ENCODE measurements around the gene PAOX. TPM values are rescaled to one million over a fixed set of nuclear protein-coding genes. Genes with fewer than 3 reads are reported as not detected.
"Not testable (repeated sequence)": the region's sequence is repeated elsewhere in the genome, so short reads cannot be mapped to it uniquely, and the experiment has no call there.

PAOX gene
- polyA plus RNA-seq, 1 experiment, result 3.1 TPM

DNA sequence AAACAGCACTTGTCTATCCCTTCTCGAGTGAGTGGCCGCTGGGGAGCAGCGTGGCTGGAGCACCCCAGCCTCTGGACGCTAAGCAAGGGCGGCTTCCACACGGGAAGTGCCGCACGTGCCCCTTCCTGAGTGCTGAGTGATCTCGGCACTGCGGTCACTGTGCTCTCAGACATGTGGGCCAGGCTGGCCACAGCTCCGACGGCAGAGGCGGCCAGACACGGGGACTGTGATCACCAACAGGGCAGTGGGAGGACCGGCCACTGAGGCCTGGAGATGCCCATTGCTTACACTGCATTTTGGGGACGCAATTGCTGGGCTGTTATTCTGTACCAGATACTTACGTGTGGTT is 13.0 kb upstream of the PAOX start:
- no peak overlapping the region for H3K27ac ChIP-seq (ENCODE audit: low read depth, low read length)
- CTCF ChIA-PET, result no interaction called here
- POLR2A ChIA-PET, result no interaction called here
- H3K9me3 ChIP-seq (ENCODE audit: control insufficient read depth, insufficient read depth, low read length), result no peaks in the 10 kb centered on the region
- DNase-seq (ENCODE audit: low read depth, low spot score), result no peak
- H3K27me3 ChIP-seq (ENCODE audit: control insufficient read depth, insufficient read depth, low read length), result no peaks in the 10 kb centered on the region
- TF ChIP-seq CTCF (IDR thresholded peaks at IDR 0.05; ENCODE audit: low read depth, low read length), result no peak
- no peak overlapping the region for H3K4me3 ChIP-seq (ENCODE audit: low read depth, low read length)

DNA sequence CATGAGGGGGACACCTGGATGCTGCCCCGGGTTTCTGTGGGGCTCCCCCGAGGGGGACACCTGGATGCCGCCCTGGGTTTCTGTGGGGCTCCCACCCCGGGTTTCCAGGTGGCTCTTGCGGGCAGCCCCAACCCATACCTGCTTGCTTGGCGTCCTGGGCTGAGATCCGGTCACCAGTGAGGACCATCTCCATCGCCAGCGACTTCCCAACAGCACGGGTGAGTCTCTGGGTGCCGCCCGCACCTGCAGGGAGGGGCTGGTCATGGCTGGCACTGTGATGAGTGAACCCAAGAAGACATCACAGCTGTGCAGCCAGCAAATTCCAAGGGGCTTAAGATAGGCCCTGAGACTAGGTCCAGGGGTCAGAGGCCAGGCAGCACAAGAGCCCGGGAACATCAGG is 12.3 kb upstream of the PAOX start:
- POLR2A ChIA-PET, result no interaction called here
- DNase-seq (ENCODE audit: low read depth, low spot score), result no peak
- TF ChIP-seq CTCF (IDR thresholded peaks at IDR 0.05; ENCODE audit: low read depth, low read length), result no peak
- H3K27ac ChIP-seq (ENCODE audit: low read depth, low read length), result no peak overlapping the region
- CTCF ChIA-PET, result interaction anchor here (2.7 kb wide), 1 partner anchor 37 kb away, joined by 15 read pairs; no protein-coding TSS in a partner anchor
- no peak overlapping the region for H3K4me3 ChIP-seq (ENCODE audit: low read depth, low read length)
- no peaks in the 10 kb centered on the region for H3K27me3 ChIP-seq (ENCODE audit: control insufficient read depth, insufficient read depth, low read length)
- no peaks in the 10 kb centered on the region for H3K9me3 ChIP-seq (ENCODE audit: control insufficient read depth, insufficient read depth, low read length)

DNA sequence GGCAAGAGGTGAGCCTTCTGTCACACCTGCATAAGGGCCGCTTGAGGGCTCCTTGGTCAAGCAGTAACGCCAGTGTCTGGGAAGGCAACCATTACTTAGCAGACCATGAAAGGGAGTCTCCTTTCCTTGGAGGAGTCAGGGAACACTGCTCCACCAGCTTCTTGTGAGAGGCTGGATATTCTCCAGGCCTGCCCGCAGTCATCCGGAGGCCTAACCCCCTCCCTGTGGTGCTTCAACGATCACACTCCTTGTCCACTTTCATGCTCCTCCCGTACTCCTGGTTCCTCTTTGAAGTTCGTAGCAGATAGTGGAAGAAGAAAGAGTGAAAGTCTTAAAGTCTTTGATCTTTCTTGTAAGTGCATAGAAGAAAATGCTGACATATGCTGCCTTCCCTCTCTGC is 11.6 kb upstream of the PAOX start:
- POLR2A ChIA-PET; H3K27ac ChIP-seq (ENCODE audit: low read depth, low read length); H3K9me3 ChIP-seq (ENCODE audit: control insufficient read depth, insufficient read depth, low read length); H3K4me3 ChIP-seq (ENCODE audit: low read depth, low read length); H3K27me3 ChIP-seq (ENCODE audit: control insufficient read depth, insufficient read depth, low read length); DNase-seq (ENCODE audit: low read depth, low spot score): not testable (repeated sequence)
- CTCF ChIA-PET, result interaction anchor here (2.7 kb wide), 1 partner anchor 38 kb away, joined by 15 read pairs; no protein-coding TSS in a partner anchor

DNA sequence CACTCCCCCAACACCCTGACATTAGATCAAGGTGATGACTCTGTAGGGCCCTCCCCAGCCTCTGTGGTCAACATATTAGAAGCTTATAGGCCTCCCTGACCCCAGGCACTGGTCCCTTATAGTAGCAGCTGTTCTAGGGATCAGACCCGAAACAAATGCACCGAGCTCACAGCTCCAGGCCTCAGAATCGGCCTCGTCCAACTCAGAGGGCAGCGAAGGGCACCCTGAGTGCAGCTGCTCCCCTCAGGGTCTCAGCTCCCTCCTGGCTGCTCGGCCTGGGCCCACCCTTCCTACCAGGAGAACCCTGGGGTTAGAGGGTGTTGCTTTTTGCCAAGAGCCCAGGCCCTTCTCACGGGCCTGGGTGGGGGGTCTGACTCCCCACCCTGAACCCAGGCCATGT is 10.9 kb upstream of the PAOX start:
- Histone ChIP-seq H3K27ac (ENCODE audit: low read depth, low read length) (no peak overlapping the region), H3K9me3 (ENCODE audit: control insufficient read depth, insufficient read depth, low read length) (no peaks in the 10 kb centered on the region), H3K27me3 (ENCODE audit: control insufficient read depth, insufficient read depth, low read length) (no peaks in the 10 kb centered on the region), H3K4me3 (ENCODE audit: low read depth, low read length) (no peak overlapping the region)
- TF ChIP-seq CTCF (IDR thresholded peaks at IDR 0.05; ENCODE audit: low read depth, low read length), result no peak
- ChIA-PET POLR2A (no interaction called here), CTCF (interaction anchor here (2.7 kb wide), 1 partner anchor 38 kb away, joined by 15 read pairs; no protein-coding TSS in a partner anchor)
- no peak for DNase-seq (ENCODE audit: low read depth, low spot score)

GRCh38 chr10:133370030-133370786 is 8.9 kb upstream of the PAOX start:
- no peaks in the 10 kb centered on the region for H3K27me3 ChIP-seq (ENCODE audit: control insufficient read depth, insufficient read depth, low read length)
- H3K27ac ChIP-seq (ENCODE audit: low read depth, low read length), result no peak overlapping the region
- DNase-seq (ENCODE audit: low read depth, low spot score), result no peak
- CTCF ChIA-PET, result no interaction called here
- no peaks in the 10 kb centered on the region for H3K9me3 ChIP-seq (ENCODE audit: control insufficient read depth, insufficient read depth, low read length)
- TF ChIP-seq CTCF (IDR thresholded peaks at IDR 0.05; ENCODE audit: low read depth, low read length), result no peak
- H3K4me3 ChIP-seq (ENCODE audit: low read depth, low read length), result no peak overlapping the region
- POLR2A ChIA-PET, result interaction anchor here (0.6 to 1.1 kb wide), 2 partner anchors 9 to 36 kb away, joined by 3 to 4 read pairs; no protein-coding TSS in a partner anchor
